HCT116 (cell line): ENCODE measurements around the gene EFHD1. TPM values are rescaled to one million over a fixed set of nuclear protein-coding genes. Genes with fewer than 3 reads are reported as not detected.

Experiments
- ATAC-seq: fragments of 200-7000 bp; cut with Tn5 transposase; 2 replicates; pipeline ENCODE4 v1.9.1; 2020; ENCODE audit warnings: mild to moderate bottlenecking, moderate library complexity
- BruUV-seq: library from RNA; stranded (reverse); fragments of 400-500 nt; replicated peaks from 2 replicates; lab custom pipeline; 2021; lab: Mats Ljungman, UMichigan
- CTCF ChIA-PET: fragments of 300-600 bp; sonication (Branson Sonifier 250); formaldehyde crosslinking; loops from one replicate; lab custom pipeline; 2021; ENCODE audit warnings: antibody characterized with exemption; lab: Charles Lee
- POLR2A ChIA-PET: fragments of 300-600, 350-600 bp; sonication (Branson Sonifier 250); formaldehyde crosslinking; loops from one replicate; lab custom pipeline; 2021; ENCODE audit warnings: antibody characterized with exemption; lab: Charles Lee
- RAD21 ChIA-PET, 2 experiments: fragments of 300-600 bp; sonication (Branson Sonifier 250); formaldehyde crosslinking; loops; one replicate each; lab custom pipeline; 2023; ENCODE audit warnings: low total read pairs in 2 of 2; ENCODE audit not compliant: uncharacterized antibody in 2 of 2, unreplicated experiment in 2 of 2, low non-redundant PET in 1 of 2; lab: Charles Lee
- DNase-seq: peaks from one replicate; pipeline ENCODE4 v3.0.0-alpha.2; 2010; ENCODE audit warnings: low read depth, low spot score
- H2AFZ ChIP-seq: fragments of 200-600 bp; shearing (Covaris generic), sonication (generic); 2 replicates; pipeline ENCODE4 v1.6.1; 2017; ENCODE audit warnings: low read depth, mixed run types, mixed read lengths, antibody characterized with exemption, low read length; ENCODE audit not compliant: poor library complexity, severe bottlenecking
- H3K27ac ChIP-seq: 2 replicates; pipeline ENCODE4 v1.5.1; 2012; ENCODE audit warnings: low read depth, low read length
- H3K27me3 ChIP-seq: fragments of 200-600 bp; sonication (generic); 2 replicates; pipeline ENCODE4 v1.6.1; 2016; ENCODE audit warnings: mixed run types, low read length, mixed read lengths; ENCODE audit not compliant: insufficient read depth
- H3K36me3 ChIP-seq, 2 experiments: fragments of 200-500 bp in 1 of 2; fragments of 200-600 bp in 1 of 2; sonication (Bioruptor generic) in 1 of 2; sonication (generic) in 1 of 2; 2 replicates each; pipeline versions ENCODE4 v1.5.1 to v1.6.1; 2014 to 2016; ENCODE audit warnings: low read length in 2 of 2, inconsistent platforms in 1 of 2, mixed read lengths in 1 of 2, mixed run types in 1 of 2; ENCODE audit not compliant: insufficient read depth in 2 of 2, control insufficient read depth in 1 of 2
- H3K4me1 ChIP-seq, 2 experiments: fragments of 200-600 bp in 1 of 2; sonication (generic) in 1 of 2; 2 replicates each; pipeline versions ENCODE4 v1.5.1 to v1.6.1; 2012 to 2017; ENCODE audit warnings: low read length in 2 of 2, inconsistent platforms in 1 of 2, mild to moderate bottlenecking in 1 of 2, mixed read lengths in 1 of 2, mixed run types in 1 of 2, moderate library complexity in 1 of 2; ENCODE audit not compliant: insufficient read depth in 2 of 2, control insufficient read depth in 1 of 2
- H3K4me2 ChIP-seq: fragments of 200-600 bp; sonication (generic); 2 replicates; pipeline ENCODE4 v1.6.1; 2017; ENCODE audit warnings: mixed run types, low read length, mixed read lengths
- H3K4me3 ChIP-seq, 2 experiments: fragments of 200-600 bp in 1 of 2; sonication (generic) in 1 of 2; replicated peaks in 1 of 2; 2 replicates each; pipeline ENCODE4 v1.5.1; 2011 to 2016; ENCODE audit warnings: low read length in 2 of 2, control low read depth in 1 of 2, low read depth in 1 of 2, mild to moderate bottlenecking in 1 of 2, mixed read lengths in 1 of 2, mixed run types in 1 of 2
- H3K79me2 ChIP-seq: fragments of 200-600 bp; sonication (generic); 2 replicates; pipeline ENCODE4 v1.6.1; 2017; ENCODE audit warnings: mild to moderate bottlenecking, mixed run types, low read length, moderate library complexity, mixed read lengths; ENCODE audit not compliant: insufficient read depth
- H3K9ac ChIP-seq: fragments of 200-600 bp; sonication (generic); 2 replicates; pipeline ENCODE4 v1.6.1; 2016; ENCODE audit warnings: low read length, mixed read lengths
- H3K9me2 ChIP-seq: fragments of 200-600 bp; sonication (generic), shearing (Covaris generic); 2 replicates; pipeline ENCODE4 v1.6.1; 2017; ENCODE audit warnings: mixed run types, mild to moderate bottlenecking, moderate library complexity; ENCODE audit not compliant: insufficient read depth
- H3K9me3 ChIP-seq, 2 experiments: fragments of 200-500 bp in 1 of 2; fragments of 200-600 bp in 1 of 2; sonication (Bioruptor generic) in 1 of 2; sonication (generic) in 1 of 2; 2 replicates each; pipeline ENCODE4 v1.6.1; 2014 to 2017; ENCODE audit warnings: low read length in 2 of 2, mixed read lengths in 2 of 2, inconsistent platforms in 1 of 2, low read depth in 1 of 2, mild to moderate bottlenecking in 1 of 2, mixed run types in 1 of 2, moderate library complexity in 1 of 2; ENCODE audit not compliant: control insufficient read depth in 1 of 2, insufficient read depth in 1 of 2
- H4K20me1 ChIP-seq: fragments of 200-600 bp; sonication (generic), shearing (Covaris generic); 2 replicates; pipeline ENCODE4 v1.6.1; 2017; ENCODE audit warnings: mixed run types, mild to moderate bottlenecking, moderate library complexity; ENCODE audit not compliant: insufficient read depth
- CBX3 ChIP-seq: IDR thresholded peaks from 2 replicates; pipeline ENCODE4 v1.6.1; 2012; ENCODE audit warnings: low read depth
- EGR1 ChIP-seq: IDR thresholded peaks from 2 replicates; pipeline ENCODE4 v1.6.1; 2012; ENCODE audit warnings: low read depth
- JUND ChIP-seq: IDR thresholded peaks from 2 replicates; pipeline ENCODE4 v1.6.1; 2012
- RAD21 ChIP-seq: IDR thresholded peaks from 2 replicates; pipeline ENCODE4 v1.6.1; 2012; ENCODE audit warnings: low read depth, mild to moderate bottlenecking
- SIN3A ChIP-seq: IDR thresholded peaks from 2 replicates; pipeline ENCODE4 v1.6.1; 2012; ENCODE audit warnings: low read depth
- ZNF274 ChIP-seq: fragments of 200-500 bp; sonication (Bioruptor generic); IDR thresholded peaks from 2 replicates; pipeline ENCODE4 v1.6.1; 2014; ENCODE audit warnings: mild to moderate bottlenecking, low read depth, low read length, inconsistent platforms
- intact Hi-C: fragments of 100-400 bp; cut with micrococcal nuclease; formaldehyde crosslinking; loops from 2 replicates; pipeline ENCODE4 v1.10.0; 2022
- total RNA-seq: library from RNA; stranded (reverse); gene quantifications from one replicate; pipeline ENCODE4 v1.2.1, GENCODE V29; 2021; ENCODE audit not compliant: unreplicated experiment
- TF ChIP-seq, protein P1 (sequence below): IDR thresholded peaks from 2 replicates; pipeline ENCODE4 v1.6.1; 2012

The EFHD1 gene
- total RNA-seq, 1 experiment from 2014 or later, result 0.52 TPM

DNA sequence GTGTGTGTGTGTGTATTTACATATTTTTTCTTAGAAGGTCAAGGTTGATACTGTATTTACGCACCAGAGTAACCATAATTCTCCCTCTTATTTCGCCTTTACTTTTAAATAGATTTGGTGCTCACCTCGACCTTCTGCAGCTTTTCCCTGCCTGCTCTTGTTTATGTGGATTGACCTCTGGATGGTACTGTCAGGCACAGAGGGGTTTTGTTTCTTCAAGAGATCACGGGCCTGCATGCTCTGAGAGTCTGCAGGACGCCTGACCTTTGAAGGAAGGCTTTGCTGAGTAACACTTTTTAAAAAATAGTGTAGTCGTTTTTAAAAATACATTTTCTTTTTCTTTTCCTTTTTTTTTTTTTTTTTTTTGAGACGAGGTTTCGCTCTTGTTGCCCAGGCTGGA, 18.1 kb upstream of the EFHD1 start:
- Histone ChIP-seq H4K20me1 (no peaks in the 10 kb centered on the region), H3K27me3 (no peaks in the 10 kb centered on the region), H3K9me2 (no peaks in the 10 kb centered on the region), H3K4me2 (no peak overlapping the region), H3K27ac (no peak overlapping the region), H3K4me1 (no peaks in the 10 kb centered on the region), H3K79me2 (no peaks in the 10 kb centered on the region), H3K4me3 (no peak overlapping the region), H3K36me3 (no peaks in the 10 kb centered on the region), H2AFZ (no peak overlapping the region), H3K9me3 (no peaks in the 10 kb centered on the region), H3K9ac (no peak overlapping the region)
- DNase-seq, result no peak
- TF ChIP-seq RAD21, result no peak
- no peak for TF ChIP-seq JUND
- TF ChIP-seq, protein P1, sequence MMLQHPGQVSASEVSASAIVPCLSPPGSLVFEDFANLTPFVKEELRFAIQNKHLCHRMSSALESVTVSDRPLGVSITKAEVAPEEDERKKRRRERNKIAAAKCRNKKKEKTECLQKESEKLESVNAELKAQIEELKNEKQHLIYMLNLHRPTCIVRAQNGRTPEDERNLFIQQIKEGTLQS, result no peak
- TF ChIP-seq SIN3A, result no peak
- TF ChIP-seq ZNF274, result no peak
- no TSS peak for BruUV-seq
- RAD21 ChIA-PET, result no interaction called here
- intact Hi-C loops, result no loop called here
- no peak for ATAC-seq
- CTCF ChIA-PET, result interaction anchor here (0.7 kb wide), 1 partner anchor 195 kb away, joined by 3 read pairs; no protein-coding TSS in a partner anchor
- POLR2A ChIA-PET, result interaction anchor here (0.6 kb wide), 1 partner anchor 72 kb away, joined by 4 read pairs; no protein-coding TSS in a partner anchor

DNA sequence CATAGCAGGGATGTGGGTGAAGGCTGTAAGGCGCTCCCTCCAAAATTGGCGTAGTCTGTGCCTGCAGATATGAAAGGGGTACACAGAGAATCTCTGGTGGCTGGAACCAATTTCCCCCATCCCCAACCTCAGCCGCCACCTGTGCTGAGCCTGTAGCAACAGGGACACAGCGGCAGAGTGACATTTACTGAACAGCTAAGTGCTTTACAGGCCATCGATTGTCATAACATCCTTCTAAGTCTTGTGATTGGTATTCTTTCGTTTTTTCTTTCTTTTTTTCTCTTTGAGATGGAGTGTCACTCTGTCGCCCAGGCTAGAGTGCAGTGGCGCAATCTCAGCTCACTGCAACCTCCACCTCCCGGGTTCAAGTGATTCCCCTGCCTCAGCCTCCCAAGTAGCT, 12.2 kb upstream of the EFHD1 start:
- H3K9ac ChIP-seq, result no peak overlapping the region
- intact Hi-C loops, result no loop called here
- ATAC-seq, result no peak
- RAD21 ChIA-PET, result no interaction called here
- H3K4me2 ChIP-seq, result no peak overlapping the region
- no peaks in the 10 kb centered on the region for H3K9me2 ChIP-seq
- no TSS peak for BruUV-seq
- CTCF ChIA-PET, result no interaction called here
- H3K79me2 ChIP-seq, result no peaks in the 10 kb centered on the region
- no peaks in the 10 kb centered on the region for H4K20me1 ChIP-seq
- H3K4me1 ChIP-seq, result no peaks in the 10 kb centered on the region
- no peaks in the 10 kb centered on the region for H3K27me3 ChIP-seq
- H3K27ac ChIP-seq, result no peak overlapping the region
- no peak for DNase-seq
- no peaks in the 10 kb centered on the region for H3K36me3 ChIP-seq
- POLR2A ChIA-PET, result no interaction called here
- H3K4me3 ChIP-seq, result no peak overlapping the region
- TF ChIP-seq CBX3 (no peak), EGR1 (no peak), RAD21 (no peak)
- no peaks in the 10 kb centered on the region for H3K9me3 ChIP-seq
- no peak overlapping the region for H2AFZ ChIP-seq
